HL-60/S4 (cell line): ENCODE results near the gene PTMA.
"Not testable (repeated sequence)": the region's sequence is repeated elsewhere in the genome, so short reads cannot be mapped to it uniquely, and the experiment has no call there.

Source experiments
- in situ Hi-C: fragments of 300-500 bp; cut with MboI; formaldehyde crosslinking; loops from 2 replicates; pipeline ENCODE4 v1.14.3; 2022; ENCODE audit warnings: low sequenced_read_pairs

PTMA gene

GRCh38 chr2:231691251-231691772 lies 17.0 kb upstream of the PTMA start:
- in situ Hi-C loops = no loop called here

GRCh38 chr2:231692847-231693246 lies 15.5 kb upstream of the PTMA start:
- in situ Hi-C loops = no loop called here

- in situ Hi-C loops = no loop called here
These were observed 14.4 kb upstream of the PTMA start for GRCh38 chr2:231693956-231694355.

DNA sequence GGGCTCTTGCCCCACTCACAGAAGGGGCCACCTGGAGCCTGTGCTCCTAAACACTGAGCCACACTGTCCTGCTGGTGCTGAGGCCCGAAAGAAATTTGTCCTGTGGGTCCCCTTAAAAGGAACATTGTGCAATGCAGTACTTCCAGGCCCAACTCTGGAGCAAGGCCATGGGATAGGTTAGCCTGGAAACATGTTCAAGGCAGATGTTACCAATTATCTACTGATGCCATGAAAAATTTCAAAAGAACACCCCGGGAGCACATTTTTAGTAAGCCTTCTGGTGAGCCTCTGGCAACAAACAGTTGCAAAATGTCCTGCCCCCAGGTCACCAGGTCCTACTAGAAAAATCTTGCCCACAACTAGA lies 12.3 kb upstream of the PTMA start:
- in situ Hi-C loops = no loop called here

GRCh38 chr2:231699006-231699405 lies 9.3 kb upstream of the PTMA start:
- in situ Hi-C loops = no loop called here

DNA sequence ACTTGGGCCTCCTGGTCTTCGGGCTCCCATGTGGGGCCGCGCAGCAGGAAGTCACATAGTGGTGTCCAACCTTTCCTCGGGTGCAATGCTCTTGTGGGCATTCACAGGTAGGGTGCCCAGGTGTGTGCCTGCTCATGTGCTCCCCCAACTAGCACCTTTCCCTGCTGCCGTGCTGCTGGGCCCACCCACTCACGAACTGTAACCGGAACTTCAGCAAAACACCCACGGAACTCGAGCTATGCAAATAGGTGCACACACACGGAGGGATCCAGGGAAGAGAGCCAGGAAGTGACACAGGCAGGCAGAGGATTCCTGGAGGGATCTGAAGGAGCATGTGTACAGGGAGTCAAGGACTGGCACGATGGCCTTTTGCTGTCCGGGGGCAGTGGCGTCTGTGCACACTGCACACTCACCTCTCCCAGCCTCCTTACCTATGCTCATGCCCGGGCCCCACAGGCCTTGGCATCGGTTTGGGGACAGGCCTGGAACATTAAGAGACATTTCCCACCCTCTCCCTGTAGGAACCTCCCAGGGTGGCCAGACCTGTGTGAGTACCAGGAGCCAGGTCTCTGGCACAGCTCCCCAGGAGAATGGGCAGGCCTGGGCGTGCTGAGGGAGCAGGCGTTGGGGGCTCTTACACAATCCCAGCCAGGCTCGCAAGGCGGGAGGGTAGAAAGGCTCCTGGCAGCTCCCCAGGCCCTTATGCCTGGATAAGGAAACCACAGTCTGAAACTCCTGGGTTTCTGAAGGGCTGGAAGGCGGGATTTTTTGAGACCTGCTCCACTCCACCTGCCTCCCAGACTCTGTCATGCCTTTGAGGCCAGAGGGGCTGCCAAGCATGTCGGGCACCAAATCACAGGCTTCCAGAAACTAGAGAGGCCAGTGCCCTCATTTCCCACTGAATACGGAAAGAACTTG lies 6.6 kb upstream of the PTMA start:
- in situ Hi-C loops = no loop called here

DNA sequence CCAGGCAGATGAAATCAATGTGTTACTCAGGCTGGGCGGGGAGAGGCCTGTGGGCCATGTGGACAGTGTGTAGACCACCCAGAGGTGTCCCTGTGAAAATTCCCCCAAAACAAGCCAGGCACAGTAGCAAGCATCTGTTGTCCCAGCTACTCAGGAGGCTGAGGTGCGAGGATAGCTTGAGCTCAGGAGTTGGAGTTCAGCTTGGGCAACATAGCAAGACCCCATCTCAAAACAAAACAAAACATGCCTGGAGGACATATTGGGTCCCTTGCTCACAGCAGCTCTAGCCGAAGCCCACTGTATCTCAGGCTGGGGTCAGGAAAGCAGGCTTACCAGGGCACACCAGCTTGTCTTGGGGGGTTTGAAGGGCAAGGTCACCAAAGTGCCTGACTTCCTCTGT lies 4.3 kb upstream of the PTMA start:
- in situ Hi-C loops = no loop called here

DNA sequence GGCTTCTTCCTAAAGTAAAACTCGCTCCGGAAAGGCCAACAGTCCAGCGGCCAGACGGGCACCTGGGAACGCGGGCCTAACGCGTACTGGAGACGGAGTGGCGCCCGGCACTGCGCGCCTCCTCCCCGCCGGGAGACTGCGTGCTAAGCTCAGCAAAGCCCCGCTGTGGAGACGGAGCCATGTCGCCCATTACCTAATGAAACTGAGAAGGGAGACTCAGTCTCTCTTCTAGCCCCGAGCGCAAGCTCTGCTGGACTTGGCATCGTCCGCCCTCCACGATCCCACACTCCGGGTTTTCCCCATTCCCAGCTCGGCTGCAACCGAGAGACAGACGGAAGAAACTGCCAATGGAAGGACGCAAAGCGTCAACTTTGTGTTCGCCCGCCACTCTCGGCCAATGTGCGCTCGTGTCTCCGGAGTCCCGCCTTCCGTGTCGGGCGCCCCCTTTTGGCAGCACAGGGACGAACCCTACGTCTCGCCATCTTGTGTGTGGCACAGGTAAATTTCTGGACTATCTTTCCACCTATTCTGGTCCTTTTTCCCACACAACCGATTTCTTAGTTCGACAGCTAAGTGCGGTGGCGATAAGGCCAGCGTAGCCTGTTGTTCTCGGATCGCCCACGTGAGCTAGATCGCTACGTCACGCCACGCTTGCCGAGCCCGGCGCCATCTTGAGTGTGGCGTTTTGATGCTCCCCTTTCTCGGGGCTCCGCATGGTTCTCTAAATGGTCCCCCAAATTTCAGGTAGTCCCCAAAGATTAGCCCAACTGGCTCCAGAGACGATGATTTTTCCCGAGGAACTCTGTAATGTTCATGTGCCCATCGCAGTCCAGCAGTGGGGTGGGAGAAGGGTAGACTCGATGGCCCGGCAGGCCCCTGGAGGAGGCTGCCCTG lies 1.3 kb upstream of the PTMA start:
- in situ Hi-C loops = loop anchor here (5.0 kb wide), 1 partner anchor 95 kb away; no protein-coding TSS in a partner anchor

GRCh38 chr2:231707625-231707926 lies 749 bp upstream of the PTMA start:
- in situ Hi-C loops = loop anchor here (5.0 kb wide), 1 partner anchor 95 kb away; no protein-coding TSS in a partner anchor

GRCh38 chr2:231708773-231709635 lies 679 bp downstream of the PTMA start:
- in situ Hi-C loops = loop anchor here (5.0 kb wide), 1 partner anchor 97 kb away; no protein-coding TSS in a partner anchor

GRCh38 chr2:231709636-231709980 lies 1.3 kb downstream of the PTMA start:
- in situ Hi-C loops = loop anchor here (5.0 kb wide), 1 partner anchor 97 kb away; no protein-coding TSS in a partner anchor

DNA sequence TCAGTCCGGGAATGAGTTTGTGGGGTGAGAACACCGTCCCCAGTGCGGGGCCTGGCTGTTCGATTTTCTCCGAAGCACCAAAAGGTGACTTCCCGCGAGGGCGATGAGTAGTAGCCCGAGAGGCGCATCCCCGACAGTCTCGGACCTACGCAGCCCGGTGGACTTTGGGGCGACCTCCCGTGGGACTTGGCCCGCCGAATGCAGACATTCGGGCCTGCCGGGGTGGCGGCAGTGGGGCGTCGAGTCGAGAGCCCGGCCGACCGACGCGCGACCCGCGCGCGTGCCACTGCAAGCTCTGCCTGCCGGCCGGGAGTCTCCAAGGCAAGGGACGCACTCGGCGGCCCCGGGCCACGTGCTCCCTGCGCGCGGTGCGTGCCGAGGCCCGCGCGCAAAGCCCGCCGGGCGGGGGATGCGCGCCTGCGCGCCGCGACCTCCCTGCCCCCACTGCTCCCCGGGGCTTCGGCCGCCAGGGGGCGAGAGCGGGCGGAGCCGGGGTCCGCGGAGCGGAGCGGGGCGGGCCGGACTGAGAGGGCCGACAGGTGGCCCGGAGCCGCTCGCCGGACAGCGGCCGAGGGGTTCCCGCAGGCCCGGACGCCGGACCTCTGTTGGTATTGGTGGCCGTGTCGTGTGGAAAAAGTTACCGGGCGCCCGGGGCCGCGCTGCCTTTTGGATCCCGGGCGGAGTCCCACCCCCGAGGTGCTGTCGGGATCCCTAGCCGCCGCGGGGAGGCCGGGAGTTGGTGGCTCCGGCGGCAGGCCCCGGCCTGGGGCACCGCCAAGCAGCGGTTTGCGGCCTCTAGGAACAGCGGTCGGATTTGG lies 1.9 kb downstream of the PTMA start:
- in situ Hi-C loops = loop anchor here (5.0 kb wide), 1 partner anchor 98 kb away; no protein-coding TSS in a partner anchor

DNA sequence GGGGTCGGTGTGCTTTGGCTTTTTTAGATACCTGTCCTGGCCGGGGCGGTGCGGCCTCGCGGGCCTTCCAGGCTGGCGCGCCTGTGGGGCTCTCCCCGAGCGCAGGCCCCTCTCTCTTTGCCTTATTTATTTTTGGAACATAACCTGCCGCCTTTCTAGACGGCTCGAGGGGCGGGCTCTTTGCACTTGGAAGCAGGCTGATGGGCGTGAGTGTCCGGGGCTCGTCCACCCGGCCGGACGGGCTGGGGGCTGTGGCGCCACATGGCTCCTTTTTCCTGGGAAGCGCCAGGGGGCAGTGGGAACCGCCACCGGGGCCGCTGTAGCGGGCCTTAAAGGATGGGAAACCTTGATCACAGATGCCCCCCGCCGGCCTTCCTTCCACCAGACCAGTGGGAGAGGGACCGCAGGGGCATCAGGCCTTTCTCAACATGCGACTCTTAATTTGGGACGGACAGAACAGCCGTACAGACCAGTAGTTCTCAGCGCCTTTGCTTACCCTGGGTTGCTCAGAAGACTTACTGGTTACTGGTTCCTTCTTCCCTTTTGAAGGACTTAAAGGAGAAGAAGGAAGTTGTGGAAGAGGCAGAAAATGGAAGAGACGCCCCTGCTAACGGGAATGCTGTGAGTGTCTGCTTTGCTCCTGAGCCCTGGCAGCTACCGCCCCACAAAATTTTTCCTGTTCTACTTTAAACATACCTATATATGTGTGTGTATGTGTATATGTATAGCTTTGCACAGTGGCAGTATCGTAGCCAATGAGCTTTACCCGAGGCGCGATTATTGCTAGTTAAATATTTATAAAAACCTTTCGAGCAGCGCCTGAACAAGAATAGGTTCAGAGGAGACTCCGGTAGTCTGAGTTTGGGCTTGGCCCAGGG lies 2.7 kb downstream of the PTMA start:
- in situ Hi-C loops = no loop called here

DNA sequence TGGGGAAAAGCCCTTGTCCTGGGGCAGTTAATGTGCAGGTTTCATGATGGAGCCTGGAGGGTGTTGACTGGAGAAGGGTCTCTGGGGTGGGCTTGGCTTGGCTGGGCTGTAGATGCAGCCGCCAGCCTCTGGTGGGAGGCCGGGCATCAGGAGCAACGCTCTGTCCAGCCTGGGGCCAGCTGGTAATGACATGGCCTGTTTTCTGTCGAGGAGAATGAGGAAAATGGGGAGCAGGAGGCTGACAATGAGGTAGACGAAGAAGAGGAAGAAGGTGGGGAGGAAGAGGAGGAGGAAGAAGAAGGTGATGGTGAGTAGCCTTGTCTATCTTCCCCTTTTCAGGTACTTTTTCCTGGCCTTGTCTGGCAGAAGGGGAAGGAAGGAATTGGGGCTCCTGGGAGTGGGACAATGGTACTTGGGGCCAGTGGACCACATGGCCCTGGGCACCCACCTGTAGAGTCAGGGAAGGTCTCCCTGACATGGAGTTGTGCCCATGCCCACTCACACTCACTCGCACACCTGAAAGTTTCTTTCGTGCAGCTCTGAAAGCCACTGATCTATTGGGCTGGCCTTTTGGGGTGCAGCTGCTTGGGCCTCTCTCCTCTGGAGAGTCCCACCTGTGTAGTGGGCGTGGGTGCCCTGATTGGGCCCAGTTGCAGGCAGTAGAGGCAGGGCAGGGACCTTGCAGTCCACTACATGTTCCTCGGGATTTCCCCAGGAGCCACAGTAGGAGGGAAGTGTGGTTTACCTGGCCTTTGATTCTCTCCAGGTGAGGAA lies 3.5 kb downstream of the PTMA start:
- in situ Hi-C loops = no loop called here

- in situ Hi-C loops = not testable (repeated sequence)
These were observed 4.2 kb downstream of the PTMA start for GRCh38 chr2:231712451-231713021.

GRCh38 chr2:231713406-231713729 lies 5.0 kb downstream of the PTMA start:
- in situ Hi-C loops = not testable (repeated sequence)

- in situ Hi-C loops = no loop called here
These were observed 5.7 kb downstream of the PTMA start for GRCh38 chr2:231713730-231714638.
